Dedifferentiated amniotic fluid mesenchymal stem cell (primary cell): ENCODE data around the gene TESPA1.

Source experiments
- DNase-seq: peaks from one replicate; pipeline ENCODE4 v3.0.0-alpha.2; 2016; ENCODE audit errors: extremely low spot score

The TESPA1 gene

DNA sequence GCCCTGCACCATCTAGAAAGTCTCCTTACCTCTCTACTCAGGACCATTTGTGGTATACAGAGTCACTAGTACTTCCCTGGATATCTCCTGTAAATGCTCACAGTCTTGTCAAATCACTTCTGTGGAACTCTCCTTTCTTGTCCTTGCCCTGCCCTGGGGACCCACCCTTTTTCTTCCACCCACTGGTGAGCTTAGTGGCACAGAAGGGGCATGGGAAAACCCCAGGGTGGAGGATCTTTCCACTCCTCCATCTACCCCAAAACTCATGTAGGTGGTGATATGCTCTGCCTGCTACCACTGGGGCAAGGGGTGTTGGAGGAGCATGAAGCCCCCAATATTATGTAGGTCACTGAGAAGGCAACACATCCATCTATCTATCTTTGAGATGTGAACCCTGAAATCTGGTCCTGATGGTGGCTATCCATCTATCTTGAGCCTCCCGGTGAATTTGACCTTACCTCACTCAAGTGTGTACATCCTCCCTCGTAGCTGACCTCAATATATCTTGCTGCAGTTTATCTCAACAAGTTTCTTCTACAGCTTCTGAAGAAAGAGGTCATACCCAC lies 943 bp downstream of the TESPA1 start:
- no peak for DNase-seq

DNA sequence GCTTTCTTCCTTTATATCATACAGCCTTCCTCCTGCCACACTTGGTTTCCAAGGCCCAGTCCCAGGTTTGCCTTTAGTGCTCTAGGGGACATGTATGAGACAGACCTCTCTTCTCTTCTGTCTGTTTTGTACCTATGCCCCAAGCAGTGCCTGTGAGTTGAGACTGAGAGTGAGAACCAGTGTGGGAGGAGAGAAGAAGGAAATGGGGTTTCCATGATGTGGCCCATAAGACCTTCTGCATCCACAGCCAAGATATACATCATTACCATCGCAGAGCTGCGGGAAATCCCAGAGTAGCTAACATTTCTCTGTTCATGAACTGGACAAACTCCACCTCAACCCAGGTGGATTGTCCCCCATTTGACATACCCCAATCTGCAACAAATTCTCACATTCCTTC lies 2.8 kb downstream of the TESPA1 start:
- no peak for DNase-seq

DNA sequence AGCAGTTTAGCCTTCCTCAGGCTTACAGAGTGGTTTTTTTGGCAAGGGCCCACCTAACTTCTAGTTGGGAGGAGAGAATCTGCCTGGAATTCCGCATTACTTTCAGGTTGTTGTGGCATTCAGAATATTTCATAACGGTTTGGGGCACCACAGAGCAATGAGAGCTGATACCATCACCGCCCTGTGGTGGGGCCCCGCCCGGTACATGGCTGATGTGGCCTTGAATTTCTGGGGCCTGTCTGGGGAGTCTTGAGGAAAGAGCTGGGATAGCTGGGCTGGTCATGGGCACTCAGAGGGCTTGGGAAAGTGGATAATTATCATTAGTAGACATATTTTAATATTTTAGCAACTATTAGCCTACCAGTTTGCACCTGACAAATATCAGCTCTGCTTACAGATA lies 4.2 kb downstream of the TESPA1 start:
- DNase-seq = no peak

DNA sequence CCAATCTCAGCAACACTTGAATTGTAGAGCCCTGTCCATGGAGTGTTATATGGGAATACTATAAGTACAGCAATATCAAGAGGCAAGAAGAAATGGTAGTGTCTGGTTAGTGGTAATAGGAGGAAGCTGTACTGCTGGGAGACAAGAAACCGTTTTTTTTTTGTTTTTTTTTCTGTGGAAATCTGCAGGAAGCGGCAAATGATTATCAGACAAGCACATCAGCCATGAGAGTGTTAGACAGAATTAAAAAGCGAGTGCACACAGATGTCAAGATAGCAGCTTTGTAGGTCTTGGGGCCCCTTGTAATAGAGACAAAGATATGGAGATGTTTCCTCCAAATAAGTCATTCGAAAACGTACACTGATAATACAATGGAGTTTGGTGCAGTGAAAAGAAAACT lies 6.7 kb downstream of the TESPA1 start:
- no peak for DNase-seq

DNA sequence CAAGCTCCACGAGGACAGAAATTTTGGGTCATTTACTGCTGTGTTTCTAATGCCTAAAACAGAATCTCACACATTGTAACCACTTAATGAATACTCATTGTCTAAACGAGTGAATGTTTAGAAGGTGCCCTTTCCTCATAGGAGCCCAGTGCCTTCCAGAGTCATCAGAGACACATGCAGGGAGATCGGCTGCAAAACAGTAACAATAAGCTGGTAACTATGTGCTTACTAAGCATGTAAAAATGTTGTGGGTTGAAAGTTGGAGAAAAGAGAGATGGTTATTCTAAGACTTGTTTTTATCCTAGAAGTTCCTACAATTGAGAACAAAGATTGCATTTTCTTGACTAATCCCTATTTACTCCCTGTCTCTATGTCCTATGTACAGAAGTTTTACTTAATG lies 7.4 kb downstream of the TESPA1 start:
- DNase-seq = peak; percentile 60

DNA sequence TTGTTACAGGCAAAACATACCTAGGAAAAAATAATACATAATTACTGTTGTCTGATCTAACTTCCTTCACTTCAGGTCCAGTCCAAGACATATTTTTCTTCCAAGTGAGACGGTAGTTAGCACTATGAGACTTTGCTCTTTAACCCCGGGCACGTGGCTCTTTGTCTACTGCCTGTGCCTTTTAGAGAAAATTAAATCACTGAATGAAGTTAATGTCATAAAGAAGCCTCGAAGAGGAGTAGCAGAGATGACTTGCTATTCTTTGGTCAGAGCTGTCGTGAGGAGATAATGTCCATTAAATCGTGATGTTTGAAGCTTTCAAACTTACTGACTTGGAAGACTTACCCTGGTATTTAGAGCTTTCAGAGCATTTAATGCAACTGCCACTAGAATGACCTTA lies 8.7 kb downstream of the TESPA1 start:
- DNase-seq = no peak

DNA sequence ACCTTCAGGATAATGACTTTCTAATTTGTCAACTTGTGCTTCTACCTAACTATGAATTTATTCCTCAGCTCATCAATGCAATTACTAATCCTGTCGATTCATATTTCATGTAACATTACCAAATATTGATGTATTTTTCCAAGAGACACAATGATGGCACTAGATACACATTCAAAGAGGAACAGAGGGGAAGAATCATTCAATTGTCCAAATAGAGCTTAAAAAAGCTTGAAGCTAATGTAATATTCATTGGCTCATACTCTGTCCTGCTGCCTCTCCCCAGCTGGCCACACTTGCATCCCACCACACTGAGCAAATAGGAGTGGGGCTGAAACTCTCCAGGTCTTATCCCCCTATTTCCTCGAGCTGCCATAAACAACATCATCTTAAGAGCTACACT lies 9.3 kb downstream of the TESPA1 start:
- DNase-seq = no peak

DNA sequence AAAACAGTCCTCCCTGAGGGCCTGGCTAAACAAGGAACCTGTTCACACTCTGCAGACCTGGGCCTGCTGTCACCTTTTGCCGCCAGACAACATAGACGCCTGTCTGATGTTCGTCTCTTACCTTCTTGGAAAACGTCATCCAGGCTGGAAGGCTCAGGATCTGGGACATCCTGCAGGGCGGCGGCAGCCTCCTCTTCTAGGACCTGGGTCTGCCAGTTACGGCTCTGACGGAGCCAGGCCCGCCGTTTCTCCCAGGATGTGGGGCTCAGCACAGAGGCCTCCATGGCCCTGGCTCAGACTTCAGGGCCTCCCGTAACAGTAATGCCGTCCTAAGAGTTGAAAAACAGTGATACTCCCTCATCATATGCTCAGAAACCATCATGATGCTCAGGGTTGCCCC lies 10.3 kb downstream of the TESPA1 start:
- no peak for DNase-seq

DNA sequence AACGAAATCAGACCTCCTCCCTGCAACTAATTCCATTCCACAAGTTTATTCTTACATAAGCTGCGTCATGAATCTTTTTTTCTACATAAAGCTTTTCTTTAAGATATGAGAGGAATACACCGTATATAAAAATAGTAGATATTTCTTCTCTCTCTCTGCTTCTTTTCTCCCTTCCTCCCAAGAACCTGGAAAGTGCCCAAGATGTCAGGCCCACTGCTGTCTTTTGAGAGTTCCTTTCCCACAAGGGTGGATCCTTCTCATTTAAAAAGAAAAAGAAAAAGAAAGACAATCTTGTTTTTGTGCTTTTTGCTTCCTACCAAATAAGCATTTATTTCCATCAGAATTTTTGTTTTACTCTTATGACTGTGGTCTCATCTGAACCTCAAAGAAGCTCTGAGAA lies 11.0 kb downstream of the TESPA1 start:
- DNase-seq = no peak

DNA sequence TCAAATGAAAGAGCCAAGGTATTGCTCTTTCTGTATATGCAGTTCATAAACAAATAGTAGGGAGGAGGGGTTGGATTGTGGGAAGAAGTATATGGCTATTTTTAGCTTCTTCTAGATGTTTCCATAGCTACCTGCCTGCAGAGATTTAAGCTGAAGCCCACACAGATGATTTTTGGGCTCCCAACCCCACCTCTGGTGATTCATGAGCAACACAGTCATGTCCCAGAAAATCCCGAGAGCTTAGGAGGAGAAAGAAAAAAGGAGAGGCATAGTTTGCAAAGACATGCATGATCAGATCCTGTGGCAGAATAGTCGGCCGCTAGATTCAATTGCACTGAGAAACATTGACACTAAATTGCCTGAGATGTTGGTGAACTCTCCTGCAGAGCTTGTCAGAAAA lies 13.8 kb downstream of the TESPA1 start:
- DNase-seq = no peak

DNA sequence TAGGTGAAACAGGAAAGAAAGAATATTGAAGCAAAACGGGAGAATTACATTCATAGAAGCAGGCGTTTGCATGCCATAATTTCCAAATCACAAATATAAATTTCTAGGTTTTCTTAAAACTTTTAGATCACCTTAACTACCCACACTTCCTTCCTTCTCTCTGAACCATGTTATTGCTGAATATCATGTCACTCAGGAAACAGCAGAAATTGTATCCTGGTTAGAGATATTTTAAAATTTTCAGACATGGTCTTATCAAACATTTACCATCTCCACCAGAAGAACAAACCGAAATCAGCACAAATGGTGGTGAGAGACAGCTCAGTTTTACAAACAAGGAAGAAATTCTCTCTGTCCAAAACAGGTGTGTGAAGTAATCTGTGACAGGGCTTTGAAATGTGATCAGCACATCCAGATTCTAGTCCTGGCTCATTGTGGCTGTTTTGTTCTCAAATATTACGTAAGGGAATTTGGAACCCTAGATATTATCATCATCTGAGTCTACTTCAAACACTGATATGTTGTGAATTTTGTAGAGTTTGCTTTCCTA lies 16.3 kb downstream of the TESPA1 start:
- DNase-seq = no peak

DNA sequence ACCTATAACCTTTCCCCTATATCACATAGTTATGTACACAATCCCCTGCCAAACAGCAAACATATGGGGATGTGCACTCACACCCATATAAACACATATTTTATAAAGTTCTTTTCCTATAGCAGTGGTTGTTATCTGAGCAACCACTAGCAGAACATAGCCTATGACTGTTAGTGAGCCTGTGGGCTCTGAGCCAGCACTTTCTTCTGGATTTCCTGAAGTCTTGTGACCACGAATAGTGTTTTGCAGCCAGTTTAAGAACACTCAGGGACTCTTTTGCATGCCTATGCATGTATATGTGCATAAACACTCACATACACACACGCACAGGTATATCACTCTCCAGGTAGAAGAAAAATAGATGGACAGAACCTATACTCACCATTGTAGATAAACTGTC lies 17.1 kb downstream of the TESPA1 start:
- DNase-seq = no peak

DNA sequence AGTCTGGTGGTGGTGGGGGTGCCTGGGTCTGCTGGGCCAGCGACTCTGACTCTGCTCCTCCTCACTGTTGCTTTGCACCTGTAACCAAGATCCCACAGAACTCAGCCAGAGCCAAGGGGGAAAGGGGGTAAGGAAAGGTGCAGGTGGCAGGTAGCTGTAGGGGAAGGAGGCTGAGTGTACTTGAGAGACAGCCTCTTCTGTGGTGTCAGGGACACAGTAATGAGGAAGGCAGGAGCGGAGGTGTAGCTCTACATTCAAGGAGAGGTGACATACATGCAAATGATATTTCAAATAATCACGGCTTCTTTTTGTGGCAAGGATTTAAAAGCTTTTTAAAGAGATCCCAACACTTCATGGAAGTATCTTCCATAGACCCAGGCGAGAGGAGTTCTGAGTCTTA lies 23.4 kb downstream of the TESPA1 start:
- no peak for DNase-seq

DNA sequence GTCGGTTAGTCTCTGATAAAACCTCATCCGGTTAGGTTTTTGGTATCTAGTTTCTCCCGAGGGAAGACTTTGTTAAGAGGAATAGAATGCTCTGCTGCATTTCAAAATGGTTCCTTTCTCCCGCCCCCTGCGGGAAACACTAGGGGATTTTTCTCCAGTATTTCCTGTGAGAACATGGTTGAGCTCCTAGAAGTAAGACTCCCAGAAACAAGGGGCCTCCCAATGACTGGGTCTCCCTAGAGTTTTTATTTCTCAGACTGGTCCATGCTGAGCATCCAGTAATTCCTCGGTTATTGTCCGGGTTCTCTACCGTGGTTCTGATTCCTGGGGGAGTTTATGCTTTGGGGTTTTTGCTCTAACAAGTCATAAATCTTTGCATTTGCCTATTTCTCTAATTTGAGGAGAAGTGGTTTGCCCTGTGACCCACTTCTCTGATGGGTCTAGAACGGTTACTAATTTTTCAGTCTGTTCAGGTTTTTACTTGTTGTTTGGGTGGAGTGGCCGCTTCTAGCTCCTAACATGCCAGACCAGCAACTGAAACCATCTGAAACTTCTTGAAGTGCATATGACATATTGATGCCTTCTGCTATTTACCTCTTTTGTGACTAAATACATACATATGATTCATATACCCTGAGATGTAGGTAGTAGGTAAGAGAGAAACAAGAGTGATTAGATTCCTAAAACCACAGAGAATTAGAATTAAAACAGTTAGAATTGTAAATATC lies 25.1 kb downstream of the TESPA1 start:
- no peak for DNase-seq

DNA sequence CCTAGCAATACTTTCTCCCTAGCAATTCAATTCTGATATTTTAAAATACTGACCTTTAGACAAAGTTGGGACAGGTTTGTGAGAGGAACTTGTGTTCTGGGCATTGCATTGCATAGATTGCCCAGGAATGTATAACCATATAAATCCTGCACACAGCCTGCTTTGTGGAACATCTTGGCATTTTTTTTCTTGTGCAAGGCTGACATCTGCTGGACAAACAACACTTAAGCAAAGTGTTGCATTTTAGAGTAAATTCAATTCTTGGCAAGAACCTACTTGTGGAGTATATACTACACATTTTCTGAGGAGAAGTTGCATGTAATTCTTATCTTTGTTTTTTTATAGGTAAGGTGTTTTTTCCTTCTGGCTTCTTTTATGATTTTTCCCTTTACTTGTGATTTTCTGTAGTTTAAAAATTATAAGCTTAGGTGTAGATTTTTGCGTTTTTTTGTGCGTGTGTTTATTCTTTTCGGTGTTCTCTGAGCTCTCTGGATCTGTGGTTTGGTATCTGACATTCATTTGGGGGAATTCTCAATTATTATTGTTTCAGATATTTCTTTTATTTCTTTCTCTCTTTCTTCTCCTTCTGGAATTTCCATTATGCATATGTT lies 26.4 kb downstream of the TESPA1 start:
- DNase-seq = peak; percentile 74

DNA sequence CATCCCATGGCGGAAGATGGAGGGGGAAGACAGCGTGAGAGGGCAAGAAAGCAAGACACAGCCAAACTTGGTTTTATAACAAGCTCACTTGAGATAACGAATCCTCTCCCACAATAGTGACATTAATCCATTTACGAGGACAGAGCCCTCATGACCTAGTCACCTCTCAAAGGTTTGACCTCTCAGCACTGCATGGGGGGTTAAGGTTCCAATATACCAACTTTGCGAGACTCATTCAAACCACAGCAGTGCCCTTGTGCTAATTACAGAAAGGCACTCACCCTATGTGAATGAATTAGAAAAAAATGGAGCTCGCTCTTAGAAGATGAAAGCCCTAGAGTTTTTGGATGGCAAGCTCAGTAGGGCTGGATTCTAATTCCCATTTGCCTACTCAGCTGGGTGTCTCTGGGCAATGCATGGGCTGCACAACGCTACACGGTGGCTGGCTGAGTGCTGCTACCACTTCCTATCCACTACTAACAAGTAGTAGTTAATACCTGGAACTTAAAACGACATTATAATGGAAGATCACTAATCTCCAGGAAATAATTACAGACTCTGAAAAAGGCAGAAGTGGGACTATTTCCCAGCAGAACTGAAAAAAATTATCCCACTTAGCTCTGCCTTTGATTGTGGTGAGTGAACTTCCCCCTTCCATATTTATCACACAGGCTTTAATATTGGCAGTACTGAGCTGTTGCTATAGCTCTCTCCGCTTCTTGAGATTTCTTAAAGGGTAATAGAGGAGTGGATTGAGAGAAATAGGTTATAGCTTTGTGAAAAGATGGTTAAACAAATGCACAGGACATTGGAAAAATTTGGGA lies 27.5 kb downstream of the TESPA1 start:
- DNase-seq = no peak

DNA sequence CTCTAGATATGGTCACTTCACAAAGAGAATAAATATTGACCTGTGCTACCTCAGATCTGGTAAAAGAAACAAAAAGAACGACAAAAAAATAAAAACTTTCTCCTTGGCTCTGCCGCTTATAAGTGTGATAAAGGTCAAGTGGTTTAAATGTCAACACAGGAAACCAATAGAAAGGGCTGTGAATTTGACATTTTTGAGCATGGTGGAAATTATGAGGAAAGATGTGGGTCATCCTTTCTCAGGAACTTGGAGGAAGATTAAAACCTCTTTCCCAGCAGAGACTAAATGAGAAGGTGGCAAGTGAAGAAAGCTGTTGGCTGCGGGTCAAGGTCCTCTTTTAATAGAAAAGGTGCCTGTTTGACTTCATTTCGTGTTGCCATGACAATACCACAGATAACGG lies 28.2 kb downstream of the TESPA1 start:
- DNase-seq = no peak

DNA sequence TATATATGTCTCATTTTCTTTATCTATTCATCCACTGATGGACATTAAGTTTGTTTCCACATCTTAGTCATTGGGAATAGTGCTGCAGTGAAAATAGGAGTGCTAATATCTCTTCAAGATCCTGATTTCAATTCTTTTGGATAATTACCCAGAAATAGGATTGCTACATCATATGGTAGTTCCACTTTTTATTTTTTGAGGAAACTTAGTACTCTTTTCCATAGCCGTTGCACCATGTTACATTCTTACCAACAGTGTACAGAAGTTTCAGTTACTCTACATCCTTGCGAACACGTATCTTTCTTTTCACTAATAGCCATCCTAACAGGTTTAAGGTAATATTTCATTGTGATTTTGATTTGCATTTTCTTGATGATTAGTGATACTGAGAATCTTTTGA lies 29.8 kb downstream of the TESPA1 start:
- no peak for DNase-seq

DNA sequence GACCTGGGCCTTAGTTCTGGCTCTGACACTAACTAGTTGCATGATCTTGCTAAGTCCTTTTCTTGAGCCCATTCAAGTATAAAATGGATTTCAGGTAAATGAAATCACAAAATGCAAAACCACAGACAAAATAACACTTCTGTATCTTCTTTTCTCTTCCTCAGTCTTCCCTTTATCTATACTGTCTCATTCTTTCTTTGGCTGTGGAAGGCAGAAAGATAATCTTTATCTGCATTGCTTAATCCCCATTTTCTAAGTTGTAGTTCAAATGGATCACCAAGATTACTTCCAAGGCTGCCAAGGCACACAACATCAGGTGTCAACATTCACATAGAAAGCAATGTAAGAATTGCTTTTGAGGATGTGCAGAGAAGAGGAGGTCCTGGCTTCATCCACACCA lies 30.3 kb downstream of the TESPA1 start:
- DNase-seq = no peak

DNA sequence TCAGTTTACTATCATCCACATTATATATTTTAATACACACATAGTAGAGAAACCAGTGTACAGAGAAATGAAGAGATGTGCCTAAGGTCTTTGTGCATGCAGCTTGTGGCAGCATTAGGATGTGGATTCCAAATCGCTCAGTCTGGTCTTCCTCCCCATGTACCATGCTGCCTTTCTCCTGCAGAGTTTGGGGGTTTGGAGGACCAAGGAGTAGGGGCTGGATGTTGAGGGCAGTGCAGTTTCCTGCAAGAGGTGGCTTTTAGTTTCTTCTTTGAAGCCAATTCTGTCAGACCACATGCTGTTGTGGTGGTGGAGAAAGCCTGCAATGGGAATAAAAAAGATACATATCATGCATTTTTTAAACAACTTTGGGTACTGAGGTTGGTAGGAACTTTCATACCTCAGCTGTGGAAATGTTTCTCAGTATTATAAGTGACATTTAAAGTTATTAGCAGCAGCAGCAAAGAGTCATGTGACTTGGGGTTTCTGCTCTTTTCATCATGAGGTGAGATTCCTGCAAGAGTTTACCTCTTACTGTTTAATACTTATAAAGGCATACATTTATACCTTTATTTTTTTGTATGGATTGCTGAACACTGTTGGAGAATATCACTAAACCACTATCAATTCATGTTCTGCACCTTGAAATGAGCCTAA lies 34.4 kb downstream of the TESPA1 start:
- DNase-seq = no peak

DNA sequence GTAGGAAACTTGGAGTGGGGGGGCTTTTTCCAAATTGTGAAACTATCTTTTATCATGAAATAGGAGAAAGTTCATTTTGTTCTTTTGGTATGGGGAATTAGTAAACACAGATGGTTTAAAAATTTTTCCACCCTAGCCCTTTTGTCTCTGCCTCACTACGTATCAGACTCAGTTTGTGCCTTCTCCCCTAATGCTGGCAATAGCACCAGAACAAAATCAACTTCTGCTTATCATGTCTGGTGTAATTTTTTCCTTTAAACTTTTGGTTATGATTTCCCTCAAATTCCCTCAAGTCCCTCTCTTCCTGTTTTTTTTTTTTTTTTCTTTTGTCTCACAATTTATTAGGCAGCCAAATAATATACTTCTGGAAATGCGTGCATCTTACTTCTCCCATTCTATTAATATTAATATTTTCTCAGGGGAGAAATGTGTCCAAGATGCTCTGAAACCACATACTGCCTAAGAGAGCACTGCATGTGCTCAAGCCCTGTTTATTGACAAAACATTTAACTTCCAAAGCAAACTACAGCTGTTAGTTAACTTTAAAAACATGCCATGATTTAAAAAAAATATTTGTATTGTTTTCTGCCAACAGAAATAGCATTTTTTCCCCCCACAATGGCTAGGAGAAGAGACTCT lies 35.4 kb downstream of the TESPA1 start:
- DNase-seq = no peak
